ENCODE results near the gene GALNT2.
A peak's percentile ranks its signal among the peaks of the same experiment; 100 is the strongest.

GALNT2 gene

DNA sequence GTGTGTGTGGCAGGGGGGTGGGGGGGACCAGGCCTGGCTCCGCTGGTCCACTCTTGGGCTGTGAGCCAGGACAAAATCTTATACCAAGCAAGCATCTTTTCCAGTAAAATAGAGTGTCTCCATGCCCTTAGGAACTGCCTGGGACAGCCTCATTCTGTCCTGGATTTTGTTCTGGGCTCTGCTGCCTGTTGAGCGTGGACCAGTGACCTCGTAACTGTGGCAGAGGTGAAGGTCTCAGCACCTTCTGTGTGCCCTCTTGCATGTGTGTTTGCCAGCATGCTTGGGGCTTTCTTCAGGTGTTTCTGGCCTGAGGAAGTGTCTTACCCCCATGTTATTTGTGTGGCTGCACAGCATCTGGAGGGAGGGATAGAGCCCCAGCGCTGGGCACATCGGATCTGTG is 45.7 kb downstream of the GALNT2 start:
- Histone ChIP-seq H3K36me3 (ENCODE audit: control insufficient read depth in 1 of 2, insufficient read depth in 2 of 2, low read length in 2 of 2) (peaks cover 3 to 10% of the 10 kb centered on the region in 2 experiments), H3K4me2 (ENCODE audit: low read length) (no peak overlapping the region), H2BK120ac (ENCODE audit: insufficient read depth, low read length, poor library complexity) (no peak overlapping the region), H3K27ac (ENCODE audit: low read depth, low read length) (no peak overlapping the region), H3K27me3 (ENCODE audit: insufficient read depth, low read length) (no peaks in the 10 kb centered on the region), H3K79me2 (ENCODE audit: control insufficient read depth, insufficient read depth, low read length, poor library complexity) (peaks cover 7% of the 10 kb centered on the region), H2BK5ac (ENCODE audit: low read depth, low read length, poor library complexity) (no peak overlapping the region), H2AK5ac (ENCODE audit: low read length) (no peak overlapping the region), H3K79me1 (ENCODE audit: low read length) (peaks cover 8% of the 10 kb centered on the region), H3K4me3 (ENCODE audit: low read depth, low read length) (no peak overlapping the region), H3K9me3 (ENCODE audit: insufficient read depth, low read depth, low read length) (peaks cover 4% of the 10 kb centered on the region), H4K8ac (ENCODE audit: low read depth, low read length) (no peak overlapping the region), H3K9ac (ENCODE audit: low read length) (no peak overlapping the region), H2AFZ (ENCODE audit: insufficient read depth, low read length, poor library complexity) (no peak overlapping the region), H3K18ac (ENCODE audit: low read length) (no peak overlapping the region), H3K14ac (ENCODE audit: low read length) (no peak overlapping the region), H3K23ac (ENCODE audit: low read length) (no peak overlapping the region), H3K4ac (ENCODE audit: low read depth, low read length) (no peak overlapping the region), H2BK12ac (ENCODE audit: low read length) (no peak overlapping the region), H3K4me1 (ENCODE audit: control insufficient read depth in 1 of 2, insufficient read depth in 2 of 2, low read length in 2 of 2) (peaks cover 33 to 45% of the 10 kb centered on the region in 2 experiments), H4K91ac (ENCODE audit: low read depth, low read length) (no peak overlapping the region), H4K12ac (ENCODE audit: low read depth, low read length) (no peak overlapping the region)
- DNase-seq = no peak
- WGBS (ENCODE audit: extremely low coverage, insufficient coverage, insufficient read length) = no CpG with 5 or more reads among the region's 5 CpGs

DNA sequence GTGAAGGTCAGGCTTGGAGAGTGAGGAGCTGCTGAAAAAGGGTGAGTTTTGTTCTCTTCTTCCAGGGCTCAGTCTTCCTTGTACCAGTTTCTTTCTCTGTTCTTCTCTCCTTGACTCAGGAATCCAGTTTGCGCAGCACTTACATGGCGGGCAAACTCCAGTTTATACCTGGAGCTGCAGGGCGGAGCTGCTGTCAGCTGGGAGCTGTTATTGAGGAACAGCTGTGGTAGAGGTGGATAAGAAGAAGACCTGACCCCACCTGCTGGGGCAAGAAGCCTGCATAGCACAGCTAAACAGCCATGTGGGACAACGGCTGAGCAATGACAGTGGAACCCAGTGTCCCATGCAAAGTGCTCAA is 46.2 kb downstream of the GALNT2 start:
- WGBS (ENCODE audit: extremely low coverage, insufficient coverage, insufficient read length) = no CpG with 5 or more reads among the region's 4 CpGs
- no peak overlapping the region for H3K4ac ChIP-seq (ENCODE audit: low read depth, low read length)

DNA sequence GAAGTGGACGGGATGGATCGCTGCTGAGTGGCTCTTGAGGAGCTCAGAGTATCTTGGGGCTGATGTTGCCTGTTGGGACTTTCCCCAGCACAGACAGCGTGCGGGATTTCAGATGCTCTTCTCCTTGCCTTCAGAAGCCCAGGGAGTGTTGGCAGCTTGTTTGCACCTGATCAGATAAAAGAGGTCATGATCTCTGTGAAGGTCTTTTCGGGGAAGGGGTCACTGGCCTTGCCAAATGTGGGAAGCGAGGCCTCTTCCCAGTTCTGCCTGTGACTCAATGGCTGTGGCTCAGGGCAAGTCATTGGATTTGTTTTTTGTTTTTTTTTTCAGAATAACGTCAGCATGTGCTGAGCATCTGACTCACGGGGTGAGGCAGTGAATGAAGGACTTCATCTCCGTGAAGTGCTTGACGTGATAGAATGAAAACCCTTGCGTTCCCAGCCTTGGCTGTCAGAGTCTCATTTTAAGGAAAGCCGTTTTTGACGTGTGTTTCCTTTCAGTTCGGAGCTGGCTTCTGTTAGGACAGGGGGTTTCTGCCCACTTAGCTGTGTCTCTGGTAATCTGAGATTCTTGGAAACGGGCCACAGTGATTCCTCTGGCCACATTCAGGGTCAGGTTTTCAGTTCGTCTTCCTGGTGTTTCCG is 46.7 kb downstream of the GALNT2 start:
- no peak overlapping the region for H3K4me2 ChIP-seq (ENCODE audit: low read length)
- peaks cover 3 to 10% of the 10 kb centered on the region in 2 experiments for H3K36me3 ChIP-seq (ENCODE audit: control insufficient read depth in 1 of 2, insufficient read depth in 2 of 2, low read length in 2 of 2)
- H3K14ac ChIP-seq (ENCODE audit: low read length) = no peak overlapping the region
- no peak overlapping the region for H4K12ac ChIP-seq (ENCODE audit: low read depth, low read length)
- no peak overlapping the region for H3K4me3 ChIP-seq (ENCODE audit: low read depth, low read length)
- H3K27ac ChIP-seq (ENCODE audit: low read depth, low read length) = no peak overlapping the region
- H3K79me2 ChIP-seq (ENCODE audit: control insufficient read depth, insufficient read depth, low read length, poor library complexity) = peaks cover 5% of the 10 kb centered on the region
- no peak overlapping the region for H2BK120ac ChIP-seq (ENCODE audit: insufficient read depth, low read length, poor library complexity)
- H4K8ac ChIP-seq (ENCODE audit: low read depth, low read length) = no peak overlapping the region
- peak in 1 of 2 donors; percentile 60 for DNase-seq
- H3K18ac ChIP-seq (ENCODE audit: low read length) = no peak overlapping the region
- no CpG with 5 or more reads among the region's 17 CpGs for WGBS (ENCODE audit: extremely low coverage, insufficient coverage, insufficient read length)
- no peak overlapping the region for H2AK5ac ChIP-seq (ENCODE audit: low read length)
- H3K4ac ChIP-seq (ENCODE audit: low read depth, low read length) = no peak overlapping the region
- H2BK12ac ChIP-seq (ENCODE audit: low read length) = no peak overlapping the region
- H3K23ac ChIP-seq (ENCODE audit: low read length) = no peak overlapping the region
- peaks cover 4% of the 10 kb centered on the region for H3K9me3 ChIP-seq (ENCODE audit: insufficient read depth, low read depth, low read length)
- no peak overlapping the region for H2BK5ac ChIP-seq (ENCODE audit: low read depth, low read length, poor library complexity)
- no peaks in the 10 kb centered on the region for H3K27me3 ChIP-seq (ENCODE audit: insufficient read depth, low read length)
- H3K79me1 ChIP-seq (ENCODE audit: low read length) = peaks cover 6% of the 10 kb centered on the region
- no peak overlapping the region for H2AFZ ChIP-seq (ENCODE audit: insufficient read depth, low read length, poor library complexity)
- H4K91ac ChIP-seq (ENCODE audit: low read depth, low read length) = no peak overlapping the region
- H3K4me1 ChIP-seq (ENCODE audit: control insufficient read depth in 1 of 2, insufficient read depth in 2 of 2, low read length in 2 of 2) = peaks cover 31 to 40% of the 10 kb centered on the region in 2 experiments
- H3K9ac ChIP-seq (ENCODE audit: low read length) = no peak overlapping the region

More for the DNA sequence above, 46.2 kb downstream of the GALNT2 start:
- Histone ChIP-seq H4K91ac (ENCODE audit: low read depth, low read length) (no peak overlapping the region), H3K27me3 (ENCODE audit: insufficient read depth, low read length) (no peaks in the 10 kb centered on the region), H3K14ac (ENCODE audit: low read length) (no peak overlapping the region), H2BK12ac (ENCODE audit: low read length) (no peak overlapping the region), H2BK5ac (ENCODE audit: low read depth, low read length, poor library complexity) (no peak overlapping the region), H3K4me1 (ENCODE audit: control insufficient read depth in 1 of 2, insufficient read depth in 2 of 2, low read length in 2 of 2) (peaks cover 31 to 42% of the 10 kb centered on the region in 2 experiments), H3K4me2 (ENCODE audit: low read length) (no peak overlapping the region), H3K27ac (ENCODE audit: low read depth, low read length) (no peak overlapping the region), H4K8ac (ENCODE audit: low read depth, low read length) (no peak overlapping the region), H3K36me3 (ENCODE audit: control insufficient read depth in 1 of 2, insufficient read depth in 2 of 2, low read length in 2 of 2) (peaks cover 3 to 10% of the 10 kb centered on the region in 2 experiments), H3K9me3 (ENCODE audit: insufficient read depth, low read depth, low read length) (peaks cover 4% of the 10 kb centered on the region), H3K23ac (ENCODE audit: low read length) (no peak overlapping the region), H2BK120ac (ENCODE audit: insufficient read depth, low read length, poor library complexity) (no peak overlapping the region), H4K12ac (ENCODE audit: low read depth, low read length) (no peak overlapping the region), H3K18ac (ENCODE audit: low read length) (no peak overlapping the region), H3K79me1 (ENCODE audit: low read length) (peaks cover 6% of the 10 kb centered on the region), H2AFZ (ENCODE audit: insufficient read depth, low read length, poor library complexity) (no peak overlapping the region), H3K4me3 (ENCODE audit: low read depth, low read length) (no peak overlapping the region), H3K79me2 (ENCODE audit: control insufficient read depth, insufficient read depth, low read length, poor library complexity) (peaks cover 5% of the 10 kb centered on the region), H2AK5ac (ENCODE audit: low read length) (no peak overlapping the region), H3K9ac (ENCODE audit: low read length) (no peak overlapping the region)
- DNase-seq = no peak

DNA sequence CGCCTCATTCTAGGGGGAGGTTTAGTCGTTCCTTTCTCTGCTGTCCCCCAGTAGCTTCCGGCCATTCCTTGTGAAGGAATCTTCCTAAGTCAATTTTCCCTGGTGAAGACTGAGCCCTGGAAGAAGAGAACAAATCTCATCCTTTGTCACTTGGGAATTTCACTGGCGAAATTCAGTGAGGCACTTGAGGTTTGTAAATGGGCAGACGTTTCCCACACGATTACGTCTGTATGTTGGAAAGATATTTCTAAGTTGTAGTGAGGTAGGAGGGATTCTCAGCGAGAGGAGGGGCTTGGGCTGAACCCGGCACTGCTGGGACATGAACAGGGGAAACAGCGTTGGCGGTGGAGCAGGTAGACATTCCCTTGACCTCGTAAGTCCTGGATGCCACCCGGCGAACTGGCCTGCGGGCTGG is 47.2 kb downstream of the GALNT2 start:
- Histone ChIP-seq H3K79me2 (ENCODE audit: control insufficient read depth, insufficient read depth, low read length, poor library complexity) (peaks cover 2% of the 10 kb centered on the region), H3K4me3 (ENCODE audit: low read depth, low read length) (no peak overlapping the region), H3K9me3 (ENCODE audit: insufficient read depth, low read depth, low read length) (peaks cover 2% of the 10 kb centered on the region), H3K23ac (ENCODE audit: low read length) (no peak overlapping the region), H3K4me2 (ENCODE audit: low read length) (no peak overlapping the region), H3K9ac (ENCODE audit: low read length) (no peak overlapping the region), H3K4me1 (ENCODE audit: control insufficient read depth in 1 of 2, insufficient read depth in 2 of 2, low read length in 2 of 2) (peaks cover 28 to 38% of the 10 kb centered on the region in 2 experiments), H3K27me3 (ENCODE audit: insufficient read depth, low read length) (no peaks in the 10 kb centered on the region), H4K12ac (ENCODE audit: low read depth, low read length) (no peak overlapping the region), H3K27ac (ENCODE audit: low read depth, low read length) (no peak overlapping the region), H3K18ac (ENCODE audit: low read length) (peak overlapping the region; percentile 7), H2BK12ac (ENCODE audit: low read length) (no peak overlapping the region), H2AK5ac (ENCODE audit: low read length) (no peak overlapping the region), H3K36me3 (ENCODE audit: control insufficient read depth in 1 of 2, insufficient read depth in 2 of 2, low read length in 2 of 2) (peaks cover 3 to 10% of the 10 kb centered on the region in 2 experiments), H4K91ac (ENCODE audit: low read depth, low read length) (no peak overlapping the region), H2BK120ac (ENCODE audit: insufficient read depth, low read length, poor library complexity) (no peak overlapping the region), H3K79me1 (ENCODE audit: low read length) (peaks cover 3% of the 10 kb centered on the region), H2BK5ac (ENCODE audit: low read depth, low read length, poor library complexity) (no peak overlapping the region), H2AFZ (ENCODE audit: insufficient read depth, low read length, poor library complexity) (no peak overlapping the region), H4K8ac (ENCODE audit: low read depth, low read length) (no peak overlapping the region), H3K4ac (ENCODE audit: low read depth, low read length) (no peak overlapping the region), H3K14ac (ENCODE audit: low read length) (no peak overlapping the region)
- no CpG with 5 or more reads among the region's 15 CpGs for WGBS (ENCODE audit: extremely low coverage, insufficient coverage, insufficient read length)
- no peak for DNase-seq

All from trophoblast cell (in vitro differentiated cells and primary cell).